ENCODE measurements around the gene EBP. TPM values are rescaled to one million over a fixed set of nuclear protein-coding genes. Genes with fewer than 3 reads are reported as not detected.

Gene EBP
- total and polyA plus RNA-seq, 9 of the 15 experiments (the other 6 are each of a cell fraction or from before 2014, with no cell fraction given) = 228 to 987 (median 274) TPM

DNA sequence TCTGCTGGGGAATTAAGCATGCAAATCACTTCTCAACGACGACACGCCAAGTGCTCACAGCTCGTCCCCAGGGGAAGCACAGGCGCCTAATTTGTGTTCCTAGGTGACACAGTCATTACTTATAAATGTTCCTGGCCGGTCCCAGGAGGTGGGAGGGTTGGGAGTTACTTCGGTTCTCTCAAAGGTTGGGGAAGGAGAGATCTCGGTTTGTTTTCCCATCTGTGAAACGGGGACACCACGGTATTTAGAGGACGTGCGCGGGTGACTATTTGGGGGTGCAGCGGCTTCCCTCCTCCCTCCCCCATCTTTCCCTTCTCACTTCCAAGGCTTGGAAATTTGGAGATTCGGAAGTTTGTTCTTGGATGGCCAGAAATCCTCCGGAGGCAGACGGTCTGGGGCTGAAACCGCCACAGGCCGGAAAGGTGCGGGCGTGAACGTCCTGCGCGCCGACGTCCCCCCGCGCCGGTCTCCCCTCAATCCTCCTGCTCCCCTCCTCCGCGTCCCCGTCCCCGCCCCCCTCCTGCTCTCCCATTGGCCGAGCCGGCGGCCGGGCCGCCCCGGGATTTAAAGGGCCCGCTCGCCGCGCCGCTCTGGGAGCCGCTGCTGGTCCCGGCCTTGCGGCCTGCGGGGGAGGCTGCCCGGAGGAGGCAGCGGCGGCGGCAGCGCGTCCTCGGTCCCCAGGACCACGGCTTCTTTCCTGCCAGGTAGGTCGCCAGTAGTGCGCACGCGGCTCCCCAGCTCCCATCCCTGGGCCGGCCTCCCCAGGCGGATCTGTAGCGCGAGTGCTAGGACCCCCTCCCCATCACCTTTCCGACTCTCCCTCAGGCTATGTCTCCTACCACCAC, 13.0 kb upstream of the EBP start, which contains the start of gene PORCN (continued):
- TF ChIP-seq NBN (IDR thresholded peaks at IDR 0.05; ENCODE audit: low read depth) (peak; percentile 67; the same call in 1 of the 2 replicates), CBX1 (IDR thresholded peaks at IDR 0.05; ENCODE audit: low read depth) (no peak), NCOA1 (IDR thresholded peaks at IDR 0.05; ENCODE audit: low read depth) (peak; percentile 66; the same call in 1 of the 2 replicates), ZNF668 (CRISPR knock-in tag; IDR thresholded peaks at IDR 0.05) (no peak), ZC3H4 (CRISPR knock-in tag; IDR thresholded peaks at IDR 0.05; ENCODE audit: borderline replicate concordance) (no peak), EP400 (IDR thresholded peaks at IDR 0.05) (peak; percentile 35; the same call in 1 of the 2 replicates), PTBP1 (IDR thresholded peaks at IDR 0.05; ENCODE audit: low read depth, low read length) (no peak), ZFX (CRISPR knock-in tag; IDR thresholded peaks at IDR 0.05) (peak; percentile 78), SNRNP70 (optimal IDR thresholded peaks at IDR 0.05; ENCODE audit: low read depth, low read length) (no peak), ZKSCAN1 (IDR thresholded peaks at IDR 0.05; ENCODE audit: low read depth, low read length) (no peak), ZEB2 (IDR thresholded peaks at IDR 0.05) (0 out of 2 replicates have a peak, but pooled peaks have one; percentile 36), ZNF384 (IDR thresholded peaks at IDR 0.05; ENCODE audit: low read depth, low read length) (no peak), ZNF184 (CRISPR knock-in tag; IDR thresholded peaks at IDR 0.05) (no peak), FOXM1 (IDR thresholded peaks at IDR 0.05; ENCODE audit: low read depth) (0 out of 2 replicates have a peak, but pooled peaks have one; percentile 26), FOXM1 (CRISPR knock-in tag; IDR thresholded peaks at IDR 0.05; ENCODE audit: low read depth) (no peak), TAF1 (IDR thresholded peaks at IDR 0.05; ENCODE audit: control insufficient read depth, extremely low read depth, insufficient read depth, low read length, severe bottlenecking) (peak; percentile 35), CREM (IDR thresholded peaks at IDR 0.05; ENCODE audit: low read depth) (0 out of 2 replicates have a peak, but pooled peaks have one; percentile 43), SMAD2 (IDR thresholded peaks at IDR 0.05; ENCODE audit: low read depth, low read length) (no peak), CXXC5 (CRISPR knock-in tag; IDR thresholded peaks at IDR 0.05) (peak; percentile 58), ARID1B (IDR thresholded peaks at IDR 0.05) (no peak), LARP7 (IDR thresholded peaks at IDR 0.05) (no peak)
- TF ChIP-seq, protein P1, sequence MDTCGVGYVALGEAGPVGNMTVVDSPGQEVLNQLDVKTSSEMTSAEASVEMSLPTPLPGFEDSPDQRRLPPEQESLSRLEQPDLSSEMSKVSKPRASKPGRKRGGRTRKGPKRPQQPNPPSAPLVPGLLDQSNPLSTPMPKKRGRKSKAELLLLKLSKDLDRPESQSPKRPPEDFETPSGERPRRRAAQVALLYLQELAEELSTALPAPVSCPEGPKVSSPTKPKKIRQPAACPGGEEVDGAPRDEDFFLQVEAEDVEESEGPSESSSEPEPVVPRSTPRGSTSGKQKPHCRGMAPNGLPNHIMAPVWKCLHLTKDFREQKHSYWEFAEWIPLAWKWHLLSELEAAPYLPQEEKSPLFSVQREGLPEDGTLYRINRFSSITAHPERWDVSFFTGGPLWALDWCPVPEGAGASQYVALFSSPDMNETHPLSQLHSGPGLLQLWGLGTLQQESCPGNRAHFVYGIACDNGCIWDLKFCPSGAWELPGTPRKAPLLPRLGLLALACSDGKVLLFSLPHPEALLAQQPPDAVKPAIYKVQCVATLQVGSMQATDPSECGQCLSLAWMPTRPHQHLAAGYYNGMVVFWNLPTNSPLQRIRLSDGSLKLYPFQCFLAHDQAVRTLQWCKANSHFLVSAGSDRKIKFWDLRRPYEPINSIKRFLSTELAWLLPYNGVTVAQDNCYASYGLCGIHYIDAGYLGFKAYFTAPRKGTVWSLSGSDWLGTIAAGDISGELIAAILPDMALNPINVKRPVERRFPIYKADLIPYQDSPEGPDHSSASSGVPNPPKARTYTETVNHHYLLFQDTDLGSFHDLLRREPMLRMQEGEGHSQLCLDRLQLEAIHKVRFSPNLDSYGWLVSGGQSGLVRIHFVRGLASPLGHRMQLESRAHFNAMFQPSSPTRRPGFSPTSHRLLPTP (IDR thresholded peaks at IDR 0.05; ENCODE audit: borderline replicate concordance, extremely low read depth, insufficient read length) = no peak
- TF ChIP-seq, protein P2, sequence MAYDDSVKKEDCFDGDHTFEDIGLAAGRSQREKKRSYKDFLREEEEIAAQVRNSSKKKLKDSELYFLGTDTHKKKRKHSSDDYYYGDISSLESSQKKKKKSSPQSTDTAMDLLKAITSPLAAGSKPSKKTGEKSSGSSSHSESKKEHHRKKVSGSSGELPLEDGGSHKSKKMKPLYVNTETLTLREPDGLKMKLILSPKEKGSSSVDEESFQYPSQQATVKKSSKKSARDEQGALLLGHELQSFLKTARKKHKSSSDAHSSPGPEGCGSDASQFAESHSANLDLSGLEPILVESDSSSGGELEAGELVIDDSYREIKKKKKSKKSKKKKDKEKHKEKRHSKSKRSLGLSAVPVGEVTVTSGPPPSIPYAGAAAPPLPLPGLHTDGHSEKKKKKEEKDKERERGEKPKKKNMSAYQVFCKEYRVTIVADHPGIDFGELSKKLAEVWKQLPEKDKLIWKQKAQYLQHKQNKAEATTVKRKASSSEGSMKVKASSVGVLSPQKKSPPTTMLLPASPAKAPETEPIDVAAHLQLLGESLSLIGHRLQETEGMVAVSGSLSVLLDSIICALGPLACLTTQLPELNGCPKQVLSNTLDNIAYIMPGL (CRISPR knock-in tag; IDR thresholded peaks at IDR 0.05) = no peak
- TF ChIP-seq, protein P3, sequence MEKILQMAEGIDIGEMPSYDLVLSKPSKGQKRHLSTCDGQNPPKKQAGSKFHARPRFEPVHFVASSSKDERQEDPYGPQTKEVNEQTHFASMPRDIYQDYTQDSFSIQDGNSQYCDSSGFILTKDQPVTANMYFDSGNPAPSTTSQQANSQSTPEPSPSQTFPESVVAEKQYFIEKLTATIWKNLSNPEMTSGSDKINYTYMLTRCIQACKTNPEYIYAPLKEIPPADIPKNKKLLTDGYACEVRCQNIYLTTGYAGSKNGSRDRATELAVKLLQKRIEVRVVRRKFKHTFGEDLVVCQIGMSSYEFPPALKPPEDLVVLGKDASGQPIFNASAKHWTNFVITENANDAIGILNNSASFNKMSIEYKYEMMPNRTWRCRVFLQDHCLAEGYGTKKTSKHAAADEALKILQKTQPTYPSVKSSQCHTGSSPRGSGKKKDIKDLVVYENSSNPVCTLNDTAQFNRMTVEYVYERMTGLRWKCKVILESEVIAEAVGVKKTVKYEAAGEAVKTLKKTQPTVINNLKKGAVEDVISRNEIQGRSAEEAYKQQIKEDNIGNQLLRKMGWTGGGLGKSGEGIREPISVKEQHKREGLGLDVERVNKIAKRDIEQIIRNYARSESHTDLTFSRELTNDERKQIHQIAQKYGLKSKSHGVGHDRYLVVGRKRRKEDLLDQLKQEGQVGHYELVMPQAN (IDR thresholded peaks at IDR 0.05; ENCODE audit: borderline replicate concordance) = 0 out of 2 replicates have a peak, but pooled peaks have one; percentile 20
